Skeletal muscle satellite cell (primary cell): ENCODE data around the gene PRKAA1. TPM values are rescaled to one million over a fixed set of nuclear protein-coding genes. Genes with fewer than 3 reads are reported as not detected.
"Not testable (repeated sequence)": the region's sequence is repeated elsewhere in the genome, so short reads cannot be mapped to it uniquely, and the experiment has no call there.

Experiments
- H3K27me3 ChIP-seq: 2 replicates; pipeline ENCODE4 v1.7.0; 2013; ENCODE audit warnings: low read length; ENCODE audit not compliant: control insufficient read depth, insufficient read depth
- H3K36me3 ChIP-seq: 2 replicates; pipeline ENCODE4 v1.7.0; 2013; ENCODE audit warnings: mild to moderate bottlenecking, control low read depth, low read length; ENCODE audit not compliant: insufficient read depth
- H3K4me1 ChIP-seq: 2 replicates; pipeline ENCODE4 v1.7.0; 2013; ENCODE audit warnings: low read length; ENCODE audit not compliant: control insufficient read depth, insufficient read depth
- H3K4me2 ChIP-seq: 2 replicates; pipeline ENCODE4 v1.7.0; 2013; ENCODE audit warnings: mild to moderate bottlenecking, low read length
- H3K4me3 ChIP-seq: 2 replicates; pipeline ENCODE4 v1.7.0; 2013; ENCODE audit warnings: low read length
- H3K9ac ChIP-seq: 2 replicates; pipeline ENCODE4 v1.7.0; 2013; ENCODE audit warnings: mild to moderate bottlenecking, low read depth, low read length, moderate library complexity
- H3K9me3 ChIP-seq: replicated peaks from 2 replicates; pipeline ENCODE4 v1.7.0; 2013; ENCODE audit warnings: mild to moderate bottlenecking, control low read depth, low read length
- small RNA-seq: library from RNA; depleted of rRNA; stranded (forward); fragments of <200 nt; gene quantifications from one replicate; pipeline ENCODE3, GENCODE V24; 2012

Gene PRKAA1

DNA sequence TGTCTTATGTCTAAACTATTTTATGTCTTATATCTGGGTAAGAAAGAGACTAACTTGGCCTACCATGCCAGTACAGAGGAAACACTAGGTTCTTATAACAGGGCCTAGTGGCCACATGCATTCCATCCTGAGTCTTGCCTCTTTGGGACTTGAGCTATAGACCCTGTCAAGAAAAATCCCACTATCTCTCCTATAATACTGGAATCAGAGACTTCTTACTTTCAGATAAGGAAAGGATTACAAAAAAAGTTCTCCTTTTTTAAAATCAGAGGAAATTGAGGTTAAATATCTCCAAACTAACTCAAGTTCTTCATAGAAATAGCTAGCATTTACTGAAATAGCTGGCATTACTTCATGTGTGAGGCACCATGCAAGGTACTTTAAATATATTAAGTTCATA is 84.2 kb downstream of the PRKAA1 start:
- H3K4me2 ChIP-seq = no peak overlapping the region
- H3K36me3 ChIP-seq = peaks cover 8% of the 10 kb centered on the region
- H3K4me1 ChIP-seq = peaks cover 9% of the 10 kb centered on the region
- no peak overlapping the region for H3K9ac ChIP-seq
- no peaks in the 10 kb centered on the region for H3K27me3 ChIP-seq
- H3K9me3 ChIP-seq = no peaks in the 10 kb centered on the region
- no peak overlapping the region for H3K4me3 ChIP-seq

DNA sequence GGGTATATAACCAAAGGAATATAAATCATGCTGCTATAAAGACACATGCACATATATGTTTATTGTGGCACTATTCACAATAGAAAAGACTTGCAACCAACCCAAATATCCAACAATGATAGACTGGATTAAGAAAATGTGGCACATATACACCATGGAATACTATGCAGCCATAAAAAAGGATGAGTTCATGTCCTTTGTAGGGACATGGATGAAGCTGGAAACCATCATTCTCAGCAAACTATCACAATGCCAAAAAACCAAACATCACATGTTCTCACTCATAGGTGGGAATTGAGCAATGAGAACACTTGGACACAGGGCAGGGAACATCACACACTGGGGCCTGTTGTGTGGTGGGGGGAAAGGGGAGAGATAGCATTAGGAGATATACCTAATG is 87.6 kb downstream of the PRKAA1 start:
- H3K4me3 ChIP-seq, H3K9me3 ChIP-seq, H3K36me3 ChIP-seq, H3K9ac ChIP-seq, H3K27me3 ChIP-seq, H3K4me2 ChIP-seq, H3K4me1 ChIP-seq: not testable (repeated sequence)

Small RNA genes lying within 50 kb of the gene (small RNA-seq; reads per million reads assigned to genes)
- not detected for gene RF00191
- gene SNORD72 = 20.1 reads per million, percentile 94 among the genes with 10 or more reads in this experiment
